MG63 (cell line): ENCODE measurements around the gene ERC2. TPM values are rescaled to one million over a fixed set of nuclear protein-coding genes. Genes with fewer than 3 reads are reported as not detected.

Experiments used
- DNase-seq: peaks from one replicate; pipeline ENCODE4 v3.0.0-alpha.2; 2020
- H3K27me3 ChIP-seq: fragments of 250-450 bp; sonication (Bioruptor Pico); 2 replicates; pipeline ENCODE4 v1.5.1; 2020; ENCODE audit warnings: mild to moderate bottlenecking, moderate library complexity
- H3K36me3 ChIP-seq: fragments of 250-450 bp; sonication (Bioruptor Pico); 2 replicates; pipeline ENCODE4 v1.5.1; 2020; ENCODE audit warnings: mild to moderate bottlenecking, moderate library complexity
- H3K4me3 ChIP-seq: fragments of 250-450 bp; sonication (Bioruptor Pico); 2 replicates; pipeline ENCODE4 v1.5.1; 2020; ENCODE audit warnings: mild to moderate bottlenecking, moderate library complexity
- H3K9me3 ChIP-seq: fragments of 250-450 bp; sonication (Bioruptor Pico); 2 replicates; pipeline ENCODE4 v1.5.1; 2020; ENCODE audit warnings: mild to moderate bottlenecking, moderate library complexity
- total RNA-seq: library from RNA; depleted of rRNA; stranded (reverse); fragments of >200 nt; shearing (Covaris generic); gene quantifications from 2 replicates; pipeline ENCODE4 v1.2.3, GENCODE V29; 2014; ENCODE audit warnings: low replicate concordance

The ERC2 gene
- total RNA-seq, 1 experiment from 2014 or later = not detected

DNA sequence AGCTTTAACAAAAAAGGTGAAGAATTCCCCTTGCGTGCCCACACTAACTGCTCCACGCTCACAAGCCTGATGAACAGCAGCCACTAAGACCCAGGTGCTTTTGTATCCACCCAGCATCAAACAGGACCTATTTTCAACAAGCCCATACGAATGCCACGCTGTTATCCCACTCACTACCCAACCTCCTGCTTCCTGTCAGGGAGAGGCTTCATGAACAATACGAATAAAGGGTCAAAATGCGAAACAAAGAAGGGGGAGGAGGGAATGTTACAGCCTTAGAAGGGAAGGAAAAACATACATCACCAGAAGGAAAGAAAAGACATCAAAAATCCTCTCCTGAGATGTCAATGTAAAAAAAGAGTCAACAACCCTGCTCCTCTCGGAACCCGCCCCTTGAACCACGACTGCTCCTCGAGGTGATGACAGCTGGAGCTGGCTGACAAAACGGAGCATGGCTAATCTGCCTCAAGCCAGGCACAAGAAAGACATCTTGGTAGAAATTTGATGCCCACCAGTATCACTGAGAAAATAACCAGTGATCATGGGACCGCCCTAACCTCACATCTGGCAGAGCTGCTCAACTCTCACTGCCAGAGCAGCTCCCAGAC, 9.7 kb downstream of the ERC2 start:
- H3K27me3 ChIP-seq = no peaks in the 10 kb centered on the region
- no peak for DNase-seq
- no peaks in the 10 kb centered on the region for H3K36me3 ChIP-seq
- no peaks in the 10 kb centered on the region for H3K9me3 ChIP-seq
- no peak overlapping the region for H3K4me3 ChIP-seq

- DNase-seq = no peak
These were observed 12.2 kb downstream of the ERC2 start for GRCh38 chr3:56456117-56456516.

DNA sequence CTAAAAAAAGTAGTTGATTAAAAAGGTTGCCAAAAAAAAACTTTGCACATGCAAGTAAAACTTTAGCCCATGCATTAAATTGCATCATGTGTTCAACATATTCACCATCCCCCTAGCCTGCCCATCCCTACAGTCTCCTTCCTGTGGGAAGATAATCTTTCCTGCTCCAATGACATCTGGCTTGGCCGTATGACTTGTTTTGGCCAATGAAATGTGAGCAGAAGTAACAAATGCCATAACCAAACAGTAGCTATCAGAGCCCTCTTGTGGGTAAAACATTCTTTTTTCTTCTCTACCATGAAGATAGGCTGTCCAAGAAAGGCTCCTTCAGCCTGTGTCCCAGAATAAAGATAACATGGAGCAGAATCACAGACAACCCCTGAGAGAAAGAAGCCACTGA, 15.3 kb downstream of the ERC2 start:
- Histone ChIP-seq H3K36me3 (no peaks in the 10 kb centered on the region), H3K27me3 (no peaks in the 10 kb centered on the region), H3K4me3 (no peak overlapping the region), H3K9me3 (no peaks in the 10 kb centered on the region)
- no peak for DNase-seq

More at GRCh38 chr3:56456117-56456516, 12.2 kb downstream of the ERC2 start:
- Histone ChIP-seq H3K36me3 (no peaks in the 10 kb centered on the region), H3K9me3 (no peaks in the 10 kb centered on the region), H3K27me3 (no peaks in the 10 kb centered on the region), H3K4me3 (no peak overlapping the region)

DNA sequence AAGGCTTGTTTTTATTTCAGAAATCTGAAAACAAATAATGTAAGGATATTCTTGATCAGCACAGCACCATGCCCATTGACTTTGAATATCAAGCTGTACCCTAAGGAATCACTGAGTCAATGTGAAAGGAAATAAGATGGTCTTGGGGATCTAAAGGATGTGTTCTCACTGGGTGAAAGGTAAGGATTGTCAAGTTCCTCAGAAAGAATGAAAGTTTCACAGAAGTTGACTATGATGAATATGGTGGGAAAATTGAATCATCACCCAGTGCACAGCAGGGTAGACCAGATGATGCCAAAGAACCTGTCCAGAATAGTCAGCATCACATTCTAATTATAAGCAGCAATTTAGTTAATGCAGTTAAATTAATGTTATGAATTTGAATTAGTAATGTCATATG, 16.2 kb downstream of the ERC2 start:
- no peak for DNase-seq
- Histone ChIP-seq H3K36me3 (no peaks in the 10 kb centered on the region), H3K27me3 (no peaks in the 10 kb centered on the region), H3K9me3 (no peaks in the 10 kb centered on the region), H3K4me3 (no peak overlapping the region)

DNA sequence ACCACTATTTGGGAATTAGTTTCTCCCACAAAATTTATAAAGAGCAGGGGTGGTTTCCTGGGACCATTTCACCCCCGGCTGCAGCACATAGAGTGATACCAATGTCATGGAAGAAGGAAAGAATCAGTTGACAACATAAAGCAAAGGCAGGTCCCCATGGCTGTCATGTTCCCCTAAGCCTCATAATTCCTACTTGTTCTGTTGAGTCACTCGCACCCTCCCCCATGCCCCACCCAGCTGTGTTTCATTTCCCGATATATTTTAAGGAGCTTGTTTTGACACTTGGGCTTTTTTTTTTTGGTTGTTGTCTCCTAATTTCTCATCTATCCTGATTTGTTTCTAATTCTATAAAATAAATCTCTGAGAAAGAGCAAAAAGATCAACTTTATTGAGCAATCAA, 24.9 kb downstream of the ERC2 start:
- H3K27me3 ChIP-seq = no peaks in the 10 kb centered on the region
- H3K4me3 ChIP-seq = no peak overlapping the region
- no peak for DNase-seq
- no peaks in the 10 kb centered on the region for H3K9me3 ChIP-seq
- H3K36me3 ChIP-seq = no peaks in the 10 kb centered on the region

- DNase-seq = no peak
- no peaks in the 10 kb centered on the region for H3K27me3 ChIP-seq
These were observed 39.6 kb downstream of the ERC2 start for GRCh38 chr3:56428667-56429066.

DNA sequence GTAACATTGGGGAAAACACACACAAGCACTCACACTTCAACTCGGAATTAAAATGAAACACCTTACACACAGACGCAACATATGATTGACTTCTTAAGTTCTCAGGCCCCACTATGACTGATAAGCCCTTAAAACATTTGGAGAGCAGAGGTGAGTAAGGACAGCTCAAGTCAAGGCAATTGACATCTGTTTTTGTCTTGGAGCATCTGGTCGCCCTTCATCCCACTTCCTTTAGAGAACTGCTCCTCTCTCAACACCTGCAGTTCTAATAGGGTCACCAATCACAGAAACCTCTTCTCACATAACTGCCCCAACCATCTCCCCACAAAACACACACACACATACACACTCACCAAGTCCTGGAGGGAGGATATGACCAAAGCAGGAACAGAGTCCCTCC, 43.4 kb downstream of the ERC2 start:
- H3K36me3 ChIP-seq = no peaks in the 10 kb centered on the region
- DNase-seq = no peak
- H3K4me3 ChIP-seq = no peak overlapping the region
- H3K9me3 ChIP-seq = no peaks in the 10 kb centered on the region
- H3K27me3 ChIP-seq = no peaks in the 10 kb centered on the region

More at GRCh38 chr3:56428667-56429066, 39.6 kb downstream of the ERC2 start:
- no peaks in the 10 kb centered on the region for H3K9me3 ChIP-seq
- H3K36me3 ChIP-seq = no peaks in the 10 kb centered on the region
- no peak overlapping the region for H3K4me3 ChIP-seq

DNA sequence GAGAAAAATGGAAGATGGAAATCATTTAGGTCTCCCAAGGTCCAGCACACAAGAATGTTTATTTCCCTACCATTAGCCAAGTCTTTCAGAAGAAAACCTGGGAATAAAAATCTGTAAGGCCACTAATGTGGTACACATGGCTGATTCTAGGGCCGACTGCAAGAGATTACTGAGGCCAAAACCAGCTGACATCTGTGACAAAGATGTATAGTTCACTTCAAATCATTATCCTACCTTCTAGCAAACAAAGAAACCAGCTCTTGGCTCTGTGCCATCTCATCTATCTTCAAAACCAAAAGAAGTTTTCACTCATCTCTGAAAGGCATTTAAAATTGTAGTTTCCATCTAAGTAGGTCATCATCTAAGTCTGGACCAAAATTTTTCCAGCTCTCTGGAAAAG, 43.9 kb downstream of the ERC2 start:
- Histone ChIP-seq H3K9me3 (no peaks in the 10 kb centered on the region), H3K4me3 (no peak overlapping the region), H3K27me3 (no peaks in the 10 kb centered on the region), H3K36me3 (no peaks in the 10 kb centered on the region)
- DNase-seq = no peak

- Histone ChIP-seq H3K9me3 (no peaks in the 10 kb centered on the region), H3K4me3 (no peak overlapping the region), H3K27me3 (no peaks in the 10 kb centered on the region), H3K36me3 (no peaks in the 10 kb centered on the region)
- no peak for DNase-seq
These were observed 44.6 kb downstream of the ERC2 start for GRCh38 chr3:56423661-56424099.

DNA sequence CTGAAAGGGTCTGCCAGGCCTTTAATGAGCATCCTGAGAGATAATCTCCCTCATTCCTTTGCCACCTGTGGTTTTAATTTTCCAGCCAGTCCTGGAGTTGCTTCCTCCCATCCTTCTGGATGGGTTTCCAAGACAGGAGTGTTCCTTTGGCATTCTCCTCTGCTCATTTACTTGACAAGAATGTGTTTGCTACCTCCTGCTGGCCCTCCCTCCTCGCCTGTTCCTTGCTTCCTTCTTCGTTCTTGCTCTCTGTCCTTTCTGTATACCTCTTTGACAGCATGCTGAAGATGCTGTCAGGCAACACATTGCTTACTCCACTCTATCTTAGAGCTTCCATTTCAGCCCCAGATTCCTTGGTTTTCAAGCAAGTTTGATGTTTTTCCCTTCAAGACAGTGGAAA, 46.0 kb downstream of the ERC2 start:
- H3K36me3 ChIP-seq = no peaks in the 10 kb centered on the region
- no peak for DNase-seq
- no peak overlapping the region for H3K4me3 ChIP-seq
- no peaks in the 10 kb centered on the region for H3K27me3 ChIP-seq
- H3K9me3 ChIP-seq = no peaks in the 10 kb centered on the region

GRCh38 chr3:56421205-56421604, 47.1 kb downstream of the ERC2 start:
- H3K9me3 ChIP-seq = no peaks in the 10 kb centered on the region
- peak; percentile 1 for DNase-seq
- H3K4me3 ChIP-seq = no peak overlapping the region
- H3K36me3 ChIP-seq = no peaks in the 10 kb centered on the region
- H3K27me3 ChIP-seq = no peaks in the 10 kb centered on the region

DNA sequence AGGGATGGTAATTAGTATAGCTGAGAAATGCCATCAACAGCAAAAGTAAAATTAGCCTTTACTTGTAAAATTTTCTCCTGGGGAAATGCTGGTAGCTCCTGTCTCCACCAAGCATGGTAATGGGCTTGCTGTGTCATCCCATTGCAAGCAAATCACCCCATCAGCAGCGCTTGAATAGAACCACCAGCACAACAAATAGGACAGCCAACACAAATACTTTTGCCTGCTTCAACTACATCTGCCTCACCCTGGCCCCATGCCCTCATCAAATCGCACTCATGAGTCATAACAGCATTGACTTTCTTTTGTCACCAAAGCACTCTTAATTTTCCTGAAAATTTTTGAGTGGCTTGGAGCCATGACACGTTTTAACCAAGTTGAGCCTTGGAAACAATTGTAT, 52.6 kb downstream of the ERC2 start:
- H3K4me3 ChIP-seq = no peak overlapping the region
- DNase-seq = peak; percentile 34

DNA sequence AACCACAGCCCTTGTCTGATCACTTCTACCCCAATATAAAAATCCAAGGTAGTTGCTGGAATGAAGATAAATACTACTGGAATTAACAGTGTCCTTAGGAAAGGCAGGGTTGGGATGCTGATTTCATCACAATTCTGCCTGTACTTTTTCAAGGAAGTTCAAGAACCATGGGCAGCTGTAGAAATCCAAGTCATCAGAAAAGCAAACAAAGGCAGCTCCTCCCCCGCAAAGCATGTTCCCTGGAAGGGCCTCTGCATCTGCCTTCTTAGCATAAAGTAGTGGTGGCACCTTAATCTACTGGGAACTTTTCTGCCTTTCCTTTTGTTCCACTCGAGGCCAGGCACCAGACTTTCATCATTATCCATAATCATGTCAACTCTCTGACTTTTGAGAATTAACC, 54.4 kb downstream of the ERC2 start:
- no peaks in the 10 kb centered on the region for H3K9me3 ChIP-seq
- no peaks in the 10 kb centered on the region for H3K36me3 ChIP-seq
- H3K27me3 ChIP-seq = no peaks in the 10 kb centered on the region
- no peak for DNase-seq
- no peak overlapping the region for H3K4me3 ChIP-seq

More for the DNA sequence above, 52.6 kb downstream of the ERC2 start:
- H3K27me3 ChIP-seq = no peaks in the 10 kb centered on the region
- no peaks in the 10 kb centered on the region for H3K36me3 ChIP-seq
- no peaks in the 10 kb centered on the region for H3K9me3 ChIP-seq

- no peaks in the 10 kb centered on the region for H3K36me3 ChIP-seq
- H3K4me3 ChIP-seq = no peak overlapping the region
- no peak for DNase-seq
- H3K27me3 ChIP-seq = no peaks in the 10 kb centered on the region
- no peaks in the 10 kb centered on the region for H3K9me3 ChIP-seq
These were observed 57.1 kb downstream of the ERC2 start for GRCh38 chr3:56411166-56411565.

- DNase-seq = no peak
- H3K27me3 ChIP-seq = no peaks in the 10 kb centered on the region
- H3K9me3 ChIP-seq = no peaks in the 10 kb centered on the region
- no peaks in the 10 kb centered on the region for H3K36me3 ChIP-seq
- no peak overlapping the region for H3K4me3 ChIP-seq
These were observed 57.7 kb downstream of the ERC2 start for GRCh38 chr3:56410576-56410975.

DNA sequence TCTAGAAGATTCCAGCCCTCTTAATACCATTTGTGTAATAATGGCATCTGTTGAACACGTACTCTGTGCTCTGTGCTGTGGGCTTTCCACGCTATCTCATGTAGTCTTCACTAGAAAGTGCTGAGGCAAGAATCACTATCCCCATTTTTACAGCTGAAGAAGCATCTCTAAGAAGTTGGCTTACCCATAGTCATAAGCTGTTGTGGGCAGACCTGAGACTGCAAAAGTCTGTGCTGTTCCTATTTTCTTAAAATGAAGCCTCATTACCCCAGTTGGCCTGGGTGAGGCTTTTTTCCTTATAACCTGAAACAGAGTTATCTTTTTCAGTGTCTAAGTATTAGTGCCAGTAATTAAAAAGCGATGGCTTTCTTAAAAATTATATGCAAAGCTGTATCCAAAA, 58.5 kb downstream of the ERC2 start:
- no peaks in the 10 kb centered on the region for H3K27me3 ChIP-seq
- no peak for DNase-seq
- H3K4me3 ChIP-seq = no peak overlapping the region
- no peaks in the 10 kb centered on the region for H3K9me3 ChIP-seq
- no peaks in the 10 kb centered on the region for H3K36me3 ChIP-seq

GRCh38 chr3:56408761-56409196, 59.5 kb downstream of the ERC2 start:
- no peaks in the 10 kb centered on the region for H3K36me3 ChIP-seq
- H3K9me3 ChIP-seq = no peaks in the 10 kb centered on the region
- no peak for DNase-seq
- no peaks in the 10 kb centered on the region for H3K27me3 ChIP-seq
- no peak overlapping the region for H3K4me3 ChIP-seq

- Histone ChIP-seq H3K4me3 (no peak overlapping the region), H3K9me3 (no peaks in the 10 kb centered on the region), H3K36me3 (no peaks in the 10 kb centered on the region), H3K27me3 (no peaks in the 10 kb centered on the region)
- no peak for DNase-seq
These were observed 61.3 kb downstream of the ERC2 start for GRCh38 chr3:56406826-56407515.
